Large intestine (tissue), 3 donors: Measurements from ENCODE around the gene TPST2. TPM values are rescaled to one million over a fixed set of nuclear protein-coding genes. Genes with fewer than 3 reads are reported as not detected.

Source experiments
- DNase-seq, 2 donors: peaks; one replicate each; pipeline versions ENCODE4 v3.0.0 to v3.0.0-alpha.2; 2013
- H3K27ac ChIP-seq: one replicate; pipeline ENCODE4 v1.5.1; 2013; ENCODE audit warnings: low read length
- H3K27me3 ChIP-seq: 2 replicates; pipeline ENCODE4 v1.6.1; 2013; ENCODE audit warnings: low read length; ENCODE audit not compliant: control insufficient read depth, insufficient read depth
- H3K36me3 ChIP-seq: 2 replicates; pipeline ENCODE4 v1.6.1; 2013; ENCODE audit warnings: low read length; ENCODE audit not compliant: control insufficient read depth, insufficient read depth
- H3K4me1 ChIP-seq: one replicate; pipeline ENCODE4 v1.6.1; 2013; ENCODE audit warnings: low read length; ENCODE audit not compliant: control insufficient read depth, insufficient read depth
- H3K4me3 ChIP-seq: one replicate; pipeline ENCODE4 v1.5.1; 2013; ENCODE audit warnings: low read length
- H3K9me3 ChIP-seq: one replicate; pipeline ENCODE4 v1.6.1; 2013; ENCODE audit warnings: mild to moderate bottlenecking, low read depth, low read length, moderate library complexity; ENCODE audit not compliant: control insufficient read depth
- WGBS: methylation state at CpG from one replicate; pipeline ENCODE4 v1.1.5; 2013; ENCODE audit warnings: low lambda C conversion rate; ENCODE audit not compliant: insufficient coverage; 5-methylcytosine and 5-hydroxymethylcytosine counted together
- polyA plus RNA-seq: library from polyadenylated mRNA; unstranded; fragments of 120-200 nt; gene quantifications from one replicate; pipeline ENCODE4 v1.2.1, GENCODE V29; 2013

TPST2 gene
- polyA plus RNA-seq, 1 donor = 27.5 TPM

DNA sequence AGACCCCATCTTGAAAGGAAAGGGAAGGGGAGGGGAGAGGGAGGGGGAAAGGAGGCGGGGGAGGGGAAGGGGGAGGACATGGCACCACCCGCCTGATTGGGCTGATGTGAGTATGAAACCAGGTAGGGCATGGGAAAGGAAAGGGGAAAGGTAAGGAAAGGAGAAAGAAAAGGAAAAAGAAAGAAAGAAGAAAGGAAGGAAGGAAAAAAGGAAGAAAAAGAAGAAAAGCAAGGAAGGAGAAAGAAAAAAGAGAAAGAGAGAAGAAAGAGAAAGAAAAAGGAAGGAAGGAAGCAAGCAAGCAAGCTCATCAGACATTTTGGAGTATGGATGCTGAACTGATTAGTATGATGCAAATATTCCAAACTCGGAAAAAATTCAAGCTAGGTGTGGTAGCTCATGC is 41.6 kb downstream of the TPST2 start:
- no peaks in the 10 kb centered on the region for H3K27me3 ChIP-seq
- DNase-seq = no peak
- no peak overlapping the region for H3K27ac ChIP-seq
- 100% methylated on average over 1 of the region's 3 CpGs for WGBS
- H3K4me1 ChIP-seq = no peaks in the 10 kb centered on the region
- H3K9me3 ChIP-seq = no peaks in the 10 kb centered on the region
- H3K4me3 ChIP-seq = no peak overlapping the region
- H3K36me3 ChIP-seq = no peaks in the 10 kb centered on the region

DNA sequence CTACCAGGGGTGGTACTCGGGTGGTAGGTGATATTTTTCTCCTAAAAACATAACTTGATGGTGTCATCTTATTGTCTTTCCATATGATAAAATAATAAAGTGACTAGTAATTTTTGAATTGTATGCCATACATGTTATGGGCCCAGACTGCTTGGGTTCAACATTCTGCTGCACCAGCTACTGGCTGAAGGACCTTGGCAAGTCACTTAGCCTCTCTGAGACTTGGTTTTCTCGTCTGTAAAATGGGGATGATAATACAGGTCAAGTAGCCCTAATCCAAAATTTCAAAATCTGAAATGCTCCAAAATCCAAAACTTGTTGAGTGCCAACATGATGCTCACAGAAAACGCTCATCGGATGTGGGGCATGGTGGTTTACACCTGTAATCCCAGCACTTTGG is 42.1 kb downstream of the TPST2 start:
- DNase-seq = no peak
- Histone ChIP-seq H3K36me3 (peaks cover 1% of the 10 kb centered on the region), H3K4me1 (no peaks in the 10 kb centered on the region), H3K27ac (no peak overlapping the region), H3K9me3 (no peaks in the 10 kb centered on the region), H3K4me3 (no peak overlapping the region), H3K27me3 (no peaks in the 10 kb centered on the region)
- no CpG with 5 or more reads among the region's 4 CpGs for WGBS

DNA sequence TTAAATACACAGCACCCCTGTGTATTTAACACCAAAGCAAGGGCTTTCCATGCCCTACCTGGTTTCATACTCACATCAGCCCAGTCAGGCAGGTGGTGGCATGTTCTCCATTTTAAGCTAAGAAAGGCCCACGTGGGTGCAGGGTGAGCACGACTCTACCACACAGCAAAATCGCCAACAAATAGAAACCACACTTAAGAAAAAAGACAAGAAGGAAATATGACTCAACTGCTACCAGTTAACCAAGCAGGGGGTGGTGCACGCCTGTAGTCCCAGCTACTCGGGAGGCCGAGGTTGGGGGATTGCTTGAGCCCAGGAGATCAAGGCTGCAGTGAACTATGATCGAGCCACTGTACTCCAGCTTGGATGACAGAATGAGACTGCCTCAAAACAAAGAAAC is 42.5 kb downstream of the TPST2 start:
- no peak overlapping the region for H3K27ac ChIP-seq
- 100% methylated on average over 1 of the region's 7 CpGs for WGBS
- no peaks in the 10 kb centered on the region for H3K27me3 ChIP-seq
- H3K36me3 ChIP-seq = peaks cover 5% of the 10 kb centered on the region
- no peaks in the 10 kb centered on the region for H3K4me1 ChIP-seq
- H3K9me3 ChIP-seq = no peaks in the 10 kb centered on the region
- DNase-seq = no peak
- H3K4me3 ChIP-seq = no peak overlapping the region

DNA sequence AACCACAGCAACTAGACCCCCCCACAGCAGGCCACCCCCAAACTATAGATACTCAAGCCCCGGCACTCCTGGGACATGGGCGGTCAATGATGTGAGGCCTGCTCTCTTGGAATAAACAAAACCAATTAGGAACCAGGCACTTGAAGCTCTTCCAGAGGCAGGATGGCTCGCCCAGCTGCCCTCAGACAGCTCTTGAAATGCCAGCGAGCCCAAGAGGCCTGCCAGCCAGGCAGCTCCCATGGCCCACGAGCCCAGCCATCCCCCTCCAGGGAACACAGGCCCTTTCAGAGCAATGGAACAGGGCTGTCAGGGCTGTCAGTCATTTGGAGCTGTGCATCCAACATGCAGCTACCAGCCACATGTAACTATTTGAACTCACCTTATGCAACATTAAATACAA is 43.6 kb downstream of the TPST2 start:
- WGBS = no CpG with 5 or more reads among the region's 5 CpGs

DNA sequence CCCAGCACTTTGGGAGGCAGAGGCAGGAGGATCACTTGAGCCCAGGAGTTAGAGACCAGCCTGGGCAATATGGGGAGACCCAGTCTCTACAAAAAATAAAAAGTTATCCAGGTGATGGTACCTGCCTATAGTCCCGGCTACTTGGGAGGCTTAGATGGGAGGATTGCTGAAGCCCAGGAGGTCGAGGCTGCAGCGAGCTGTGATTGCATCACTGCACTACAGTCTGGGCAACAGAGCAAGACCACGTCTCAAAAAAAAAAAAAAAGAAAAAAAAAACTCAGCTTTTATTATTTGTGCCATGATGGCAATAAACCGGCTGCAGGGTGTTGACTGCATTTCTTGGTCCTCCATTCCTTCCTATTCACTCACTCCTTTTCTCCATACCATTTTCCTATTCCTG is 44.1 kb downstream of the TPST2 start:
- no peak for DNase-seq
- Histone ChIP-seq H3K4me3 (no peak overlapping the region), H3K4me1 (no peaks in the 10 kb centered on the region), H3K9me3 (no peaks in the 10 kb centered on the region), H3K27ac (no peak overlapping the region), H3K27me3 (no peaks in the 10 kb centered on the region), H3K36me3 (peaks cover 13% of the 10 kb centered on the region)
- WGBS = 80% methylated on average over 1 of the region's 5 CpGs

More for the DNA sequence above, 43.6 kb downstream of the TPST2 start:
- H3K36me3 ChIP-seq = peaks cover 8% of the 10 kb centered on the region
- H3K4me1 ChIP-seq = no peaks in the 10 kb centered on the region
- no peak for DNase-seq
- no peak overlapping the region for H3K27ac ChIP-seq
- H3K27me3 ChIP-seq = no peaks in the 10 kb centered on the region
- no peak overlapping the region for H3K4me3 ChIP-seq
- no peaks in the 10 kb centered on the region for H3K9me3 ChIP-seq

DNA sequence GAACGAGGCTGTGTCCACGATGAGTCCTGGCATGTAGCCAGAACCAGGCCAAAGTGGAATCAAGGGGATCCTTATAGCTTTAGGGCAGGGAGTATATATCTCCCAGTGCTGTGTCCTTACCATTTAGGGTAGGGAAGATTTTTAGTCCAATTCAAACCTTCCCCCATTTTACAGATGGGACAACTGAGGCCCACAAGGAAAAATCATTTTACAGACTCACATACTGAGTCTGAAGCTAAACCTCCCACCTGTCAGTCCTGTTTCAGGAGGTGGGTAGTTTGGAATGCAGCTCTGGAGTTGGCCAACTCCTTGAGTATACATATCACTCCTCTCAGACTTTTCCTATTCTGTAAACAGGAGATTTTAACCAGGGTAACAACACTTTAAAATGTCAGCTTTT is 44.5 kb downstream of the TPST2 start:
- WGBS = no CpG with 5 or more reads among the region's 2 CpGs
- no peak overlapping the region for H3K4me3 ChIP-seq
- H3K27ac ChIP-seq = no peak overlapping the region
- H3K27me3 ChIP-seq = no peaks in the 10 kb centered on the region
- peaks cover 17% of the 10 kb centered on the region for H3K36me3 ChIP-seq
- DNase-seq = no peak
- H3K4me1 ChIP-seq = no peaks in the 10 kb centered on the region
- H3K9me3 ChIP-seq = no peaks in the 10 kb centered on the region

DNA sequence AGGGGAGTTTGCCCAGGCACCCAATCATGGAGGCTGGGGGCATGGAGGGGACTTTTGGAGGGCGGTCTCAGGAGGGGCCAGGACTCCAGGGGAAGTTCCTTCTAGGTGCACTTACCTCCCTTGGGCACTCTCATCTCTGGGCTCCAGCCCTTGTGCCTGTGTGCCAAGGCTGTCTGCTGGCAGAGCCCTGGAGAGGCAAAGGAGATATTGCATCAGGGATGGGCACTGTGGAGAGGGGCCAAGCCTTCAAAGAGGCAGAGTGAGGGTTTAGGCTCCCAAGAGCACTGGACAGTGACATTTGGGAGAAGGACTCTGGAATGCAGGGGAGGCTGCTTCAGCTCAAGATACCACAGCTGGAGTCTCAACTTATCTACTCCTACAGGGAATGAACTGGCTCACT is 45.4 kb downstream of the TPST2 start:
- Histone ChIP-seq H3K27me3 (no peaks in the 10 kb centered on the region), H3K27ac (no peak overlapping the region), H3K4me3 (no peak overlapping the region), H3K36me3 (peaks cover 21% of the 10 kb centered on the region), H3K9me3 (no peaks in the 10 kb centered on the region), H3K4me1 (no peaks in the 10 kb centered on the region)
- no peak for DNase-seq
- WGBS = no CpG with 5 or more reads among the region's 1 CpG

DNA sequence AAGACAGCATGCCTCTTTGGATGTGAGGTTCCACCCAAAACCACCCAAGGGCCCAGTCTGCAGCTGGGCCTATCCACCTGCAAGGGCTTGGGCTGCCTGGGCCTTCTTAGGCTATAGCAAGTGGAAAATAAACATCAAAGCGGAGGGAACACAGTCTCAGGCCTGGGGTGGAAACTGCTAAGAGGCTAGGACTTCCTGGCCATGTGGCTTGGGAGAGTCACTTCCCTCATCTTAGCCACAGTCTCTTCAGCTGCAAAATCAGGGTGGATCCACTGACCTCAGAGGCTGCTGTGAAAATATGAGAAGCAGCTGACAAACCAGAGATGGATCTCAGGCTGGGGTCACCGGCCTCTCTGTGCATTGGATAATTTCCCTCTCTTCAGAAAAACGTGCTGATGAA is 47.1 kb downstream of the TPST2 start:
- Histone ChIP-seq H3K27me3 (no peaks in the 10 kb centered on the region), H3K27ac (no peak overlapping the region), H3K36me3 (peaks cover 23% of the 10 kb centered on the region), H3K4me3 (no peak overlapping the region), H3K4me1 (no peaks in the 10 kb centered on the region), H3K9me3 (no peaks in the 10 kb centered on the region)
- DNase-seq = no peak
- no CpG with 5 or more reads among the region's 3 CpGs for WGBS

DNA sequence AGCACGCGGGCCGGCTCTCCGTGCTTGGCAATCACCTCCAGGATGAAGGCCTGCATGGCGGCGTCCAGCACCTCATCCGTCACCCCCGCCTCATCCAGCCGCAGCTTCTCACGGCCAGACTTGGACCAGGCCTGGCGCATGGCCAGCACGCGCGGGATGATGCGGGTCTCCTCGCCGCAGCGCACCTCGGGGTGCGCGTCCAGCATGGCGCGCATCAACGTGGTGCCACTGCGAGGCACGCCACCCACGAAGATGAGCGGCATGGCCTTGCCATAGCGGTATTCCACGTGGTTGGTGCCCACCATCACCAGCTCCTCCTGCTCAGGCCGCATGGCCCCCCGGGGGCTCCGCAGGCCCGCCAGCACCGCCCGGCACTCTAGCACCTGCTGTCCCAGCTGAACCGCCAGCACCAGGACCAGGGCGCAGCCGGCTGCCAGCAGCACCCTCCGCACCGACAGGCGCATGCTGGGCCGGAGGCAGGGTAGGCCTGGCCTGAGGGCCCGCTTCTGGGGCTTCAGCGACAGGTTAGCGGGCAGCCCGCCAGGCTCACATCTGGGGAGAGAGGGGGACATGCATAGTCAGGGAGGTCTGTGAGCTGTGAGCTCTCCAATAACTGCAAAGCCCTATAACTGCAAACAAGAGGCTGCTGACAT is 48.6 kb downstream of the TPST2 start:
- no peaks in the 10 kb centered on the region for H3K27me3 ChIP-seq
- H3K4me1 ChIP-seq = no peaks in the 10 kb centered on the region
- no peak for DNase-seq
- WGBS = no CpG with 5 or more reads among the region's 47 CpGs
- H3K36me3 ChIP-seq = peaks cover 32% of the 10 kb centered on the region
- no peaks in the 10 kb centered on the region for H3K9me3 ChIP-seq
- H3K27ac ChIP-seq = no peak overlapping the region
- H3K4me3 ChIP-seq = no peak overlapping the region

DNA sequence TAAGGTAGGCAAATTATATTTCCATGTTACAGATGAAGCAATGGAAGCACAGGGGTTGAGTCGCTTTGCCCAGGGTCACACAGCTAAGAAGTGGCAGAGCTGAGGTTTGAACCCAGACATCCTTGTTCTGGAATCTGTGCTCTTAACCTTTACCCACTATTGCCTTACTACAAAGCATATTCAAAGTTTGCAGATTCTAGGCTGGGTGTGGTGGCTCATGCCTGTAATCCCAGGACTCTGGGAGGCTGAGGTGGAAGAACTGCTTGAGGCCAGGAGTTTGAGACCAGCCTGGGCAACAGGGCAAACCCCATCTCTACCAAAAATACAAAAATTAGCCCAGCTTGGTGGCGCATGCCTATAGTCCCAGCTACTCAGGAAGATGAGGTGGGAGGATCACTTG is 49.8 kb downstream of the TPST2 start:
- Histone ChIP-seq H3K27me3 (no peaks in the 10 kb centered on the region), H3K4me1 (no peaks in the 10 kb centered on the region), H3K36me3 (peaks cover 35% of the 10 kb centered on the region), H3K9me3 (no peaks in the 10 kb centered on the region), H3K27ac (no peak overlapping the region), H3K4me3 (no peak overlapping the region)
- DNase-seq = no peak
- WGBS = no CpG with 5 or more reads among the region's 2 CpGs

DNA sequence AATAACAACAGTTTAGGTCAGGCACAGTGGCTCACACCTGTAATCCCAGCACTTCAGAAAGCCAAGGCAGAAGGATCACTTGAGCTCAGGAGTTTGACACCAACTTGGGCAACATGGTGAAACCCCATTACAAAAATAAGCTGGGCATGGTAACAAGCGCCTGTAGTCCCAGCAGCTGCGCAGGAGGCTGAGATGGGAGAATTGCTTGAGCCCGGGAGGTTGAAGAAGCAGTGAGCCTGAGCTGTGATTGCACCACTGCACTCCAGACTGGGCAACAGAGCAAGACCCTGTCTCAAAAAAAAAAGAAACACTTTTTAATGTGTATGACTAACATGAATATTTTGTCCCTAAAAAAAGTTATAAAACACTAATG is 53.2 kb downstream of the TPST2 start:
- peaks cover 40% of the 10 kb centered on the region for H3K36me3 ChIP-seq
- H3K27ac ChIP-seq = no peak overlapping the region
- no CpG with 5 or more reads among the region's 3 CpGs for WGBS

More for the DNA sequence above, 53.2 kb downstream of the TPST2 start:
- Histone ChIP-seq H3K27me3 (no peaks in the 10 kb centered on the region), H3K4me1 (no peaks in the 10 kb centered on the region), H3K9me3 (no peaks in the 10 kb centered on the region), H3K4me3 (no peak overlapping the region)
- no peak for DNase-seq
